PFSK-1 (cell line): Measurements from ENCODE around the gene LNX1.

ENCODE experiments used
- POLR2AphosphoS5 ChIP-seq: IDR thresholded peaks from 2 replicates; pipeline ENCODE4 v1.6.1; 2012; ENCODE audit warnings: low read depth, mild to moderate bottlenecking, control low read depth, low read length, moderate library complexity
- SIN3A ChIP-seq: IDR thresholded peaks from 2 replicates; pipeline ENCODE4 v1.6.1; 2012; ENCODE audit warnings: mild to moderate bottlenecking, low read length, moderate library complexity, borderline replicate concordance; ENCODE audit not compliant: insufficient read depth
- TAF1 ChIP-seq: IDR thresholded peaks from 2 replicates; pipeline ENCODE4 v1.6.1; 2012; ENCODE audit warnings: low read length, control low read depth, borderline replicate concordance; ENCODE audit not compliant: insufficient read depth

- TF ChIP-seq SIN3A, result no peak
- no peak for TF ChIP-seq TAF1
- TF ChIP-seq POLR2AphosphoS5, result no peak
Measured at GRCh38 chr4:53619431-53619830, 28.1 kb upstream of the LNX1 start.
